GM21825 (cell line): ENCODE measurements around the gene KLHL9.
A peak's percentile ranks its signal among the peaks of the same experiment; 100 is the strongest.

Source experiments
- ATAC-seq: cut with Tn5 transposase; IDR thresholded peaks from one replicate; pipeline ENCODE4 v1.9.1; 2021; ENCODE audit warnings: mild to moderate bottlenecking, moderate library complexity; ENCODE audit not compliant: unreplicated experiment

The KLHL9 gene

DNA sequence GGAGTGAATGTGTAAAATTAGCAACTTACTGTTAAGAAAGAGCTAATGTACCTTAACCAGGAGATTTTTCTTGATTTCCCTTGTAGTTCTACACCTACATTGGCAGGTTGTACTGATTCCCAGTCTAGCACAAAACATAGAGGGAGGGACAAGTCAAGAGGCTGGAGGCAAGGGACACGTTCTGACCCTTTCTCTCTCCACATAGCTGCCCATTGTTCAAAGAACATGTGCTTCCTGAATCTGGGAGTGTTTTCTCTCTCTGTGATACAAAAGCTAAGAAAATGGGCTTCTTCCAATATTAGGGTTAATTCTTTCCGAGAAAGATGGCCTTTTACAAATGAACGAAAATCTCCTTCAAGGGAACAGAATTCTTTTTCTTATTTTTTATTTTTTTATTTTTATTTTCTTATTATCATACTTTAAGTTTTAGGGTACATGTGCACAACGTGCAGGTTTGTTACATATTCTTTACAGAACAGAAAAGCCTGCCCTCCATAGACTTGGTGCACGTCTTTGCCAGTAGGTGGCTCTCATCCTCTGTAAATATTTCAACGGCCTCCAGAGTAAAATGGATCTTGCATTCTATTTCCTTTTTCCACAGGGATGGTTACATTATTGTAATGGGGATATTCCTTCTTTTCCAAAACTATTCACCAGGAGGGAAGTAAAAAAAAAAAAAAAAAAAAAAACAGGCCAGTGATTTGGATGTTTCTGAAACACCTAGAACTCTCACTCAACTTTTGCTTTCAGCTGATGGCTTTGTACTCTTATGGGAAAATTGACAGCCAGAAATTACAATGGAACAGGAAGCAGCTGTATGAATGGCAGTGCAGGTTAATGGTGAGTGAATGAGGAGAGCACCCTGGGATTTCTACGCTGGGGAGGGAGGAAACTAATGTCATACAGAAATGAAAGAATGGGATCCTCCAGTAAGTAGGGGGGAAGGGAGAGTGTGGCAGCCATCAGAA lies 17.0 kb downstream of the KLHL9 start:
- no peak for ATAC-seq

DNA sequence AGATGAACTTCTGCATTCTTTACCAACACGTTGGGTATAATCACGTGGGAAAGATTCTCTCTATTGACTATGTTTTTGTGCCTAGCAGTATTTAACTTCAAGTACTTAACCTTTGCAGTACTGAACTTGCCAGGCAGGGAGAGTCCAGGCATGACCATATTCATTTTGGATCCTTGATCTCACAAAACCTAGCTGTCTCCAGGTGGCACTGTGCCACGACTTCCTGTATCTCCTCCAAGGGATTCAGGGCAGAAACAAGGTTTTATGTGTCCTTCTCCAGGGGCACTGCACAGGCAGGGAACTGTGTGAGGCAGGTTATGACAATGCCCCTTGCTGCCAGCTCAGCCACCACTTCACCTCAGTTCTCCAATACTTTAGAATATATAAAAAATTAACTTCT lies 18.3 kb downstream of the KLHL9 start:
- ATAC-seq = no peak

DNA sequence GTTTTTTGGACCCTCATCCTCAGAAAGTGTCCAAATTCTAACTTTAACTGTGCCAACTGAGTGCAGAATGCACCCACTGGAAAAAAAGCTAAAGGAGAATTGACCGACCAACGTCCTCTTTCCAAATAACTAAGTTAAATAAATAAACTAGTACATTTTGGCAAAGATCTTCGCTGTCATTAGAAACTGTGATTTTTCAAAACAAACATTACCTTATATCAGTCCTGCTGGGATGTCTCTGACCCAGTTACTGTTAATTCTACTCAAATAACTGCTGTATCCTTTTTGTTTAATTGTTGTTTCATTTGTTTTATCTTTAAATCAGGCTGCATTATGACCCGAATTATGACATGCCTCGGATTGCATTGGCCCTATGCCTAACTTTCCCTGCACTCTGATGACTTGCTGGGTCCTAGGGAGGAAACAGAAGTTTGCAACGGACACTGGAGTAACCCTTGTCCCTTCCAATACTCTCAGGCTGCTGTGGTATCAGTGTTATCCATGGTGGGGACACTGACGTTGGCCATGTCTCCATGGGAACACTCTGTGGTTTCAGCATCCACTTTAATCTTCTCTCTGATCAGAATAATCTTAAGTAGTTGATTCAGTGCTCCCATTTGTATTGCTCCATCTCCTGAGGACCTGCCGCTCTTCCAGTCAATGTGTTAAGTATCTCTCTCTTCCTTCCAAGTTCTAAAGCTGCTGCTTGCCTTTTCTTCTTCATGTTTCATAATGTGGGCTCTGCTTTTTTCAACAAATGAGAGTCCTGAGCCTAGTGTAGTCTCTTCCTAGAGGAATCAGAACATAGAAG lies 19.0 kb downstream of the KLHL9 start:
- no peak for ATAC-seq

DNA sequence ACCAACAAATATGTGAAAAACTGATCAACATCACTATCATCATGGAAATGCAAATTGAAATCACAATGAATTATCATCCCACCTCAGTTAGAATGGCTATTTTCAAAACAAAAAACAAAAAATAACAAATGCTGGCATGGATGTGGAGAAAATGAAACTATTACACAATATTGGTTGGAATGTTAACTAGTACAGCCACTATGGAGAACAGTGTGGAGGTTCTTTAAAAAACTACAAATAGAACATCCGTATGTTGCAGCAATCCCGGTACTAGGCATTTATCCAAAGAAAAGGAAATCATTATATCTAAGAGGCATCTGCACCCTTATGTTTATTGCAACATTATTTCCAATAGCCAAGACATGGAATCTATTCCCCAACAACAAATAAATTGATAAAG lies 21.1 kb downstream of the KLHL9 start:
- ATAC-seq = no peak

DNA sequence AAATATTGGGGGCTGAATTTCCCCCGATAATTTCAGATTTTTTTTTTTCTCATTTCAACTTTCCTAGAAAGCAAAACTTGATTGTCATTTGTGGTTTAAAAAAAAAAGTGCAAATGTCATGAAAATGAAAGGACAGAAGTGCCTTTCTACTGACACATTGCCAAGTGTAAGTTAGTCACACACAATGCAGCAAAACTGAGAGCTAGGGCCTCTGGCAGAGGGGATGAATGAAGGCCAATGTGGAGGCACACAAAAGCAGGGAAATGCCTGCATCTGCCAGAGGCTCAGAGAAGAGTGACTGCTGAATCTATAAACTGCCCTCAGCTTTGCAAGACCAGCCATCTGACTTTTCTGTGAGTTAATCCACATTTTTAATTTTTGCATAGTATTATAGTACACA lies 23.3 kb downstream of the KLHL9 start:
- no peak for ATAC-seq

DNA sequence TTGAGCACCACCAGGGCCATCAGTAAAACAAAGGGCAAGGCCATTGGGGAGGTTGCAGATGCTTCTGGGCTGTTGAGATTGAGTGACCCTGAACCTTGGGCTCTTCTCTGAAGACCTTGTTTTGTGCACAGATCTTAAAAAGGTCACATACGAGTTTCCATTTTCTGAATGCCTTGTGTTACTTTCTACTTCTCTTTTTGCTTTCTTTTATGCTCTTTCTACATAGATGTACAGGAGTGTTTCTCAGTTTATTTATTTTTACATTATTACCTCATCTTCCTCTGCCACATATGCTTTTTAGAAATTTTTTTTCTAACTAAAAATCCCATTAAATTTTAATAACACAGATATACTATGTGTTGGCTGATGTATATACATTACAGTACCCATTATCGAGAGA lies 30.0 kb downstream of the KLHL9 start, which contains the start of gene IFNA5:
Gene IFNA5, minus strand, starts transcription at position 101 of the 400 bp plus-strand sequence. Its CDS starts 57 bp downstream, at position 44.
- ATAC-seq = no peak

DNA sequence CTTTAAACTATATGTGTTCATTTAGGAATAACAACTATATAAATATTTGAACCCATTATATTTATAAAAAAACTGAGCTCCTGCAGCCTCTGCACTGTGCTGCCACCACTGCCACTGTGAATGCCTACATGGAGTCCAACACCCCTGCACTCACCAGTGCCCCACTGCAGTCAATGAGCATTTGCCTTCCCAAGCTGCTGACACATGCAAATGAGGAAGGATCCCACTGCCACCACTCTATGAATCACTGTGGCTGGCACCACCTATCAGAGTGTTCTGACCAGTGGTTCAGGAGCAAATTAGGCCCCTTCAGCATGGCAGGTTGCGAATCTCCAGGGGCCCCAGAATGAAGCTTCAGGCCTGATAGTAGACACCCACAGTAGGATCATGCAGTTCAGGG lies 39.2 kb downstream of the KLHL9 start:
- ATAC-seq = no peak

DNA sequence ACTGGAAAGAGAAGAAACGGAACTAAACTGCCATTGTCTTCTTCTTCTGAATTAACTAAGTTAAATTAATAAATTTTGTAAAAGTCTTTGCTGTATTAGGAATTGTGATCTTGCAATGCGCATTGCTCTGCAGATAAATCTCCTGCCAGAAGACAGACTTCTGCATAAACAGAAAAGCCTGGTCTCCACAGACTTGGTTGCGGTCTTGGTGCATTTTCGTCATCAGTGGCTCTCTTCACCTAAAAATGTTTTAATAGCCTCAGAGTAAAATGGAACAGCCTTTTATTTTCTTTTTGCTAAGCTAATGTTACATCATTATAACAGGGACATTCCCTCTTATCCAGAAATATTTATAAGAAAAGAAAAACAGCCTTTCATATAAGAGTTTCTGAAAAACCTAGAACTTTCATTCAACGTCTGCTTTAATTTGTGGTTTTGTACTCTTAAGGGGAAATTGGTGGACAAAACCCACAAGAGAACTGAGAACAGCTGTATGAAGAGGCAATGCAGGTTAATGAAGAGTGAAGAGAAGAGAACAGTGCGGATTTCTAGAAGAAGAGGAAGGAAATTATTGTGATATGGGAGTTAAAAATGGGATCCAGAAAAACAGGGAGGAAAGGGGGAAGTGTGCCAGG lies 40.2 kb downstream of the KLHL9 start:
- ATAC-seq = peak; percentile 78

DNA sequence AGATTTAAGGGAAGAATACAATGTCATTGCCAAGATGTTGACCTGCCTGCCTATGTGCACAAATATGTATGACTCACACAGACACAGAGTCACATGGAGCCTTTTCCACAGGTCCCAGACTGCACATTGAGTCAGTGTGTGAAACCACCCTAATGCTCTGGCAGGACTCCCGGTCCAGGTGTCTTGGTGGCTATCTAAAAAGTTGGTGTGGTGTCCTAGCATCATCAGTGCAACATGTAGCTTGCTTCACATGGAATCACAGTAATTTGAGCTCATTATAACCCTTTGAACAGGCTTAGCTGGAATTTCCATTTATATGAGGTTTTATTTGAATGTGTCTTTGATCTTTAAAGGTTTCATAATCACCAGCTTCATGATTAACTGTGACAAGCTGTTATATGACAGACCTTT lies 40.8 kb downstream of the KLHL9 start:
- ATAC-seq = peak; percentile 60

DNA sequence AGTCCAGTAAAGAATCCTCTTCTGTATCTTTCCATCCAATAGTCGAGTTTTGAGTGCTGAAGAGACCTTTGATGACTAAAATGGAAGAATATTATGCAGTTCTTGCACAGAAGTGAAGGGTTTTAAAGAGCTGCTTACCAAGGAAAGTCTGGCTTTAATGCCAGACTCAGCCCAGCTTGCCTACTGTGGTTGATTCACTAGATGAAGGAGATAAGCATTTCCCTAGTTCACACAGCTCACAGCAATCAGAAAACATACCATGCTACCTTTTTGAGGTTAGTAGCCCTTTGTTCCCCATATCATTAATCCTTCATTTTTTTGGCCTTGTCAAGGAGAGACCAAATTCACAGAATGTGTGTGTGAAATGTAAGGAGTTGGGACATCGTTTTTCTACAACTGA lies 45.4 kb downstream of the KLHL9 start:
- no peak for ATAC-seq

DNA sequence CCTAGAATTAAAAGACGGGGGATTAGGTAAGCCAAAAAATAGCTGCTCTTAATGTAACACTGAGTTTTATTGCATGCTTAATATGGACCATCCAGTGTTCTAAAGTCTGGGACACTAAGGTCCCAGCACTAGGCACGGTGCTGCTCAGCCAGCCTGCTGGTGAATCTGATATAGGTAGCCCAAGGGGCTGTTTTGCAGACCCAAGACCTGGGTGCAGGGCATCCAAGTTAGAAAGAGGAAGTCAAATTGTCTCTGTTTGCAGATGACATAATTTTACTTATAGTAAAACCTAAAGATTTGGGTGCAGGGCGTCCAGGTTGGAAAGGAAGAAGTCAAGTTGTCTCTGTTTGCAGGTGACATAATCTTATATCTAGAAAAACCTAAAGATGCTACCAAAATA lies 47.9 kb downstream of the KLHL9 start:
- no peak for ATAC-seq

DNA sequence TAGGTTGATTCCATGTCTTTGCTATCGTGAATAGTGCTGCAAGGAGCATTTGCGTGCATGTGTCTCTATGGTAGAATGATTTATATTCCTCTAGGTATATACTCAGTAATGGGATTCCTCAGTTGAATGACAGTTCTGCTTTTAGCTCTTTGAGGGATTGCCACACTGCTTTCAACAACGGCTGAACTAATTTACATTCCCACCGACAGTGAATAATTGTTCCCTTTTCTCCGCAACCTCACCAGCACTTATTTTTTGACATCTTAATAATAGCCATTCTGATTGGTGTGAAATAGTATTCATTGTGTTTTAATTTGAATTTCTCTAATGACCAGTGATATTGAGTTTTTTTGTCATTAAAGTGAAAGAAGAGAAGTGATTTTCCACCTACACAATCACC lies 48.5 kb downstream of the KLHL9 start:
- ATAC-seq = no peak

DNA sequence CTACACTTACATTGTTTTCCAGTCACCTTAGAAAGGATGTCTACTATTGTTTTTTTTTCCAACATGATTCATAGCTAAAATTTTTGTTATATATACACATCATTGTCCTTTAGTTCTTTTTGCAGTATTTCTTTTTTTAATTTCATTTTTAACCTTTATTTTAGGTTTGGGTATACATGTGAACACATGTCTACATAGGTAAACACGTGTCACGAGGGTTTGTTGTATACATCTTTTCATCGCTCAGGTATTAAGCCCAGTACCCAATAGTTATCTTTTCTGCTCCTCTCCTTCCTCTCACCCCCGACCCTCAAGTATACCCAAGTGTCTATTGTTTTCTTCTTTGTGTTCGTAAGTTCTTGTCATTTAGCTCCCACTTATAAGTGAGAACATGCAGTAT lies 49.1 kb downstream of the KLHL9 start:
- ATAC-seq = no peak

DNA sequence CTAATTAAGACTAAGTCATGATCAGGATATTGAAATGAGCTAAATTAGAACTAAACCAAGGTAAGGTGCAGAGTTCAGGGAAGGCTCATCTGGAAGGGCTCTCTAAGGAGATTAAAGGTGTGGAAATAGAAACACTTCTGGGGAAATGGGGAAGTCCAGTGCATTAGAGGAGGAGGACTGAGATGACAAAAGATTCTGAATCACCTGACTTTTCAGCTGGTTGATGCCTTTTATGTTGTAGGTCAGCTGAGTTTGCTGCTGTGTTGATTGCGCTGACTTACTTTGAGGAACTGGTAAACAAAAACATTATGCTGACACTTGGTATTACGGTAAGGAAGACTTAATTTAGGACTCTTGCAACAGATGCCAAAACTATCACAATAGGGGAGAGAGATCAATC lies 53.9 kb downstream of the KLHL9 start:
- no peak for ATAC-seq
